ENCODE data around the gene PLPP4.

PLPP4 gene

DNA sequence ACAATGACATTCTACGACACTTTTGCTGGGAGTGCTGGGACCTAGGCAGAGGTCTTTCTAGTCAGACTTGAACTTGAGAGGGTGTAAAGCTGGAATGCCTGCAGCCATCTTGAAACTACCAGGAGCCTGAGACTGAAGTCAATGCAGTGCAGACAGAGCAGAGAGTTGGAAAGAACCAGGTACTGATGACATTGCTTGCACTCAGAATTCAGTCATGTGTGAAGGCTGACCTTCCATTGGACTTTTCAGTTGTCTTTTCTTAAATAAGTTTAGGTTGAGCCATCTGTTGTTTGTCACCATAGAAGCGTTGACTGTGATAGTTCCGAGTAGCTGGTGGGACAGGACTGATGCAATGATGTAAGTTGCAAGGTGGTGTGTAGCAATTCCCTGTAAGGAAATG is 3.1 kb upstream of the PLPP4 start:
- TF ChIP-seq ARNTL (CRISPR knock-in tag; IDR thresholded peaks at IDR 0.05; ENCODE audit: borderline replicate concordance, low read depth): no peak
- no peak for TF ChIP-seq GLIS3 (CRISPR knock-in tag; IDR thresholded peaks at IDR 0.05)
- no peak for TF ChIP-seq OSR1 (CRISPR knock-in tag; IDR thresholded peaks at IDR 0.05)
- TF ChIP-seq, protein P1, sequence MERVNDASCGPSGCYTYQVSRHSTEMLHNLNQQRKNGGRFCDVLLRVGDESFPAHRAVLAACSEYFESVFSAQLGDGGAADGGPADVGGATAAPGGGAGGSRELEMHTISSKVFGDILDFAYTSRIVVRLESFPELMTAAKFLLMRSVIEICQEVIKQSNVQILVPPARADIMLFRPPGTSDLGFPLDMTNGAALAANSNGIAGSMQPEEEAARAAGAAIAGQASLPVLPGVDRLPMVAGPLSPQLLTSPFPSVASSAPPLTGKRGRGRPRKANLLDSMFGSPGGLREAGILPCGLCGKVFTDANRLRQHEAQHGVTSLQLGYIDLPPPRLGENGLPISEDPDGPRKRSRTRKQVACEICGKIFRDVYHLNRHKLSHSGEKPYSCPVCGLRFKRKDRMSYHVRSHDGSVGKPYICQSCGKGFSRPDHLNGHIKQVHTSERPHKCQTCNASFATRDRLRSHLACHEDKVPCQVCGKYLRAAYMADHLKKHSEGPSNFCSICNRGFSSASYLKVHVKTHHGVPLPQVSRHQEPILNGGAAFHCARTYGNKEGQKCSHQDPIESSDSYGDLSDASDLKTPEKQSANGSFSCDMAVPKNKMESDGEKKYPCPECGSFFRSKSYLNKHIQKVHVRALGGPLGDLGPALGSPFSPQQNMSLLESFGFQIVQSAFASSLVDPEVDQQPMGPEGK (CRISPR knock-in tag; IDR thresholded peaks at IDR 0.05; ENCODE audit: borderline replicate concordance): no peak
- no peak for TF ChIP-seq RARB (CRISPR knock-in tag; IDR thresholded peaks at IDR 0.05)
- TF ChIP-seq ZC3H10 (CRISPR knock-in tag; IDR thresholded peaks at IDR 0.05): no peak
- TF ChIP-seq, protein P2, sequence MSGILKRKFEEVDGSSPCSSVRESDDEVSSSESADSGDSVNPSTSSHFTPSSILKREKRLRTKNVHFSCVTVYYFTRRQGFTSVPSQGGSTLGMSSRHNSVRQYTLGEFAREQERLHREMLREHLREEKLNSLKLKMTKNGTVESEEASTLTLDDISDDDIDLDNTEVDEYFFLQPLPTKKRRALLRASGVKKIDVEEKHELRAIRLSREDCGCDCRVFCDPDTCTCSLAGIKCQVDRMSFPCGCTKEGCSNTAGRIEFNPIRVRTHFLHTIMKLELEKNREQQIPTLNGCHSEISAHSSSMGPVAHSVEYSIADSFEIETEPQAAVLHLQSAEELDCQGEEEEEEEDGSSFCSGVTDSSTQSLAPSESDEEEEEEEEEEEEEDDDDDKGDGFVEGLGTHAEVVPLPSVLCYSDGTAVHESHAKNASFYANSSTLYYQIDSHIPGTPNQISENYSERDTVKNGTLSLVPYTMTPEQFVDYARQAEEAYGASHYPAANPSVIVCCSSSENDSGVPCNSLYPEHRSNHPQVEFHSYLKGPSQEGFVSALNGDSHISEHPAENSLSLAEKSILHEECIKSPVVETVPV (CRISPR knock-in tag; IDR thresholded peaks at IDR 0.05): no peak
- no peak for TF ChIP-seq TOX (CRISPR knock-in tag; IDR thresholded peaks at IDR 0.05; ENCODE audit: borderline replicate concordance)
- no peak for TF ChIP-seq ISL1 (CRISPR knock-in tag; IDR thresholded peaks at IDR 0.05)
- TF ChIP-seq TSHZ2 (CRISPR knock-in tag; IDR thresholded peaks at IDR 0.05): no peak
- no peak for TF ChIP-seq ZFP30 (CRISPR knock-in tag; IDR thresholded peaks at IDR 0.05)
- ATAC-seq: no peak

- TF ChIP-seq OSR1 (CRISPR knock-in tag; IDR thresholded peaks at IDR 0.05) (no peak), ESRRG (CRISPR knock-in tag; IDR thresholded peaks at IDR 0.05) (no peak), ISL1 (CRISPR knock-in tag; IDR thresholded peaks at IDR 0.05) (no peak), TSHZ2 (CRISPR knock-in tag; IDR thresholded peaks at IDR 0.05) (no peak), PPARA (CRISPR knock-in tag; IDR thresholded peaks at IDR 0.05; ENCODE audit: borderline replicate concordance) (no peak), ZFP30 (CRISPR knock-in tag; IDR thresholded peaks at IDR 0.05) (no peak), CSDC2 (CRISPR knock-in tag; IDR thresholded peaks at IDR 0.05) (no peak), ZNF70 (CRISPR knock-in tag; IDR thresholded peaks at IDR 0.05) (no peak), ARNTL (CRISPR knock-in tag; IDR thresholded peaks at IDR 0.05; ENCODE audit: borderline replicate concordance, low read depth) (no peak), TOX (CRISPR knock-in tag; IDR thresholded peaks at IDR 0.05; ENCODE audit: borderline replicate concordance) (no peak), CREB5 (CRISPR knock-in tag; IDR thresholded peaks at IDR 0.05; ENCODE audit: low read depth) (no peak), SNAI2 (CRISPR knock-in tag; IDR thresholded peaks at IDR 0.05) (no peak), RARB (CRISPR knock-in tag; IDR thresholded peaks at IDR 0.05) (no peak), TCF4 (CRISPR knock-in tag; IDR thresholded peaks at IDR 0.05; ENCODE audit: borderline replicate concordance) (no peak), BACH2 (CRISPR knock-in tag; IDR thresholded peaks at IDR 0.05; ENCODE audit: borderline replicate concordance) (no peak), ZFP3 (CRISPR knock-in tag; IDR thresholded peaks at IDR 0.05) (no peak), ZNF8 (CRISPR knock-in tag; IDR thresholded peaks at IDR 0.05) (no peak), ZC3H10 (CRISPR knock-in tag; IDR thresholded peaks at IDR 0.05) (no peak)
- TF ChIP-seq, protein P3, sequence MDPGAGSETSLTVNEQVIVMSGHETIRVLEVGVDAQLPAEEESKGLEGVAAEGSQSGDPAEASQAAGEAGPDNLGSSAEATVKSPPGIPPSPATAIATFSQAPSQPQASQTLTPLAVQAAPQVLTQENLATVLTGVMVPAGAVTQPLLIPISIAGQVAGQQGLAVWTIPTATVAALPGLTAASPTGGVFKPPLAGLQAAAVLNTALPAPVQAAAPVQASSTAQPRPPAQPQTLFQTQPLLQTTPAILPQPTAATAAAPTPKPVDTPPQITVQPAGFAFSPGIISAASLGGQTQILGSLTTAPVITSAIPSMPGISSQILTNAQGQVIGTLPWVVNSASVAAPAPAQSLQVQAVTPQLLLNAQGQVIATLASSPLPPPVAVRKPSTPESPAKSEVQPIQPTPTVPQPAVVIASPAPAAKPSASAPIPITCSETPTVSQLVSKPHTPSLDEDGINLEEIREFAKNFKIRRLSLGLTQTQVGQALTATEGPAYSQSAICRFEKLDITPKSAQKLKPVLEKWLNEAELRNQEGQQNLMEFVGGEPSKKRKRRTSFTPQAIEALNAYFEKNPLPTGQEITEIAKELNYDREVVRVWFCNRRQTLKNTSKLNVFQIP (CRISPR knock-in tag; IDR thresholded peaks at IDR 0.05; ENCODE audit: borderline replicate concordance, low read depth): no peak
- TF ChIP-seq, protein P2 (CRISPR knock-in tag; IDR thresholded peaks at IDR 0.05): no peak
- no peak for ATAC-seq
These were observed 2.0 kb upstream of the PLPP4 start for GRCh38 chr10:120455004-120455403.

Measured in SK-N-SH treated with all-trans-retinoic acid at 6 μM for 48 hours (cell line).